HCT116 (cell line): ENCODE results near the gene TMEM150C. TPM values are rescaled to one million over a fixed set of nuclear protein-coding genes. Genes with fewer than 3 reads are reported as not detected.

ENCODE experiments used
- ATAC-seq: fragments of 200-7000 bp; cut with Tn5 transposase; 2 replicates; pipeline ENCODE4 v1.9.1; 2020; ENCODE audit warnings: mild to moderate bottlenecking, moderate library complexity
- BruUV-seq: library from RNA; stranded (reverse); fragments of 400-500 nt; replicated peaks from 2 replicates; lab custom pipeline; 2021; lab: Mats Ljungman, UMichigan
- CTCF ChIA-PET: fragments of 300-600 bp; sonication (Branson Sonifier 250); formaldehyde crosslinking; loops from one replicate; lab custom pipeline; 2021; ENCODE audit warnings: antibody characterized with exemption; lab: Charles Lee
- POLR2A ChIA-PET: fragments of 300-600, 350-600 bp; sonication (Branson Sonifier 250); formaldehyde crosslinking; loops from one replicate; lab custom pipeline; 2021; ENCODE audit warnings: antibody characterized with exemption; lab: Charles Lee
- RAD21 ChIA-PET, 2 experiments: fragments of 300-600 bp; sonication (Branson Sonifier 250); formaldehyde crosslinking; loops; one replicate each; lab custom pipeline; 2023; ENCODE audit warnings: low total read pairs in 2 of 2; ENCODE audit not compliant: uncharacterized antibody in 2 of 2, unreplicated experiment in 2 of 2, low non-redundant PET in 1 of 2; lab: Charles Lee
- DNase-seq: peaks from one replicate; pipeline ENCODE4 v3.0.0-alpha.2; 2010; ENCODE audit warnings: low read depth, low spot score
- H2AFZ ChIP-seq: fragments of 200-600 bp; shearing (Covaris generic), sonication (generic); 2 replicates; pipeline ENCODE4 v1.6.1; 2017; ENCODE audit warnings: low read depth, mixed run types, mixed read lengths, antibody characterized with exemption, low read length; ENCODE audit not compliant: poor library complexity, severe bottlenecking
- H3K27ac ChIP-seq: 2 replicates; pipeline ENCODE4 v1.5.1; 2012; ENCODE audit warnings: low read depth, low read length
- H3K27me3 ChIP-seq: fragments of 200-600 bp; sonication (generic); 2 replicates; pipeline ENCODE4 v1.6.1; 2016; ENCODE audit warnings: mixed run types, low read length, mixed read lengths; ENCODE audit not compliant: insufficient read depth
- H3K36me3 ChIP-seq, 2 experiments: fragments of 200-500 bp in 1 of 2; fragments of 200-600 bp in 1 of 2; sonication (Bioruptor generic) in 1 of 2; sonication (generic) in 1 of 2; 2 replicates each; pipeline versions ENCODE4 v1.5.1 to v1.6.1; 2014 to 2016; ENCODE audit warnings: low read length in 2 of 2, inconsistent platforms in 1 of 2, mixed read lengths in 1 of 2, mixed run types in 1 of 2; ENCODE audit not compliant: insufficient read depth in 2 of 2, control insufficient read depth in 1 of 2
- H3K4me1 ChIP-seq, 2 experiments: fragments of 200-600 bp in 1 of 2; sonication (generic) in 1 of 2; 2 replicates each; pipeline versions ENCODE4 v1.5.1 to v1.6.1; 2012 to 2017; ENCODE audit warnings: low read length in 2 of 2, inconsistent platforms in 1 of 2, mild to moderate bottlenecking in 1 of 2, mixed read lengths in 1 of 2, mixed run types in 1 of 2, moderate library complexity in 1 of 2; ENCODE audit not compliant: insufficient read depth in 2 of 2, control insufficient read depth in 1 of 2
- H3K4me2 ChIP-seq: fragments of 200-600 bp; sonication (generic); 2 replicates; pipeline ENCODE4 v1.6.1; 2017; ENCODE audit warnings: mixed run types, low read length, mixed read lengths
- H3K4me3 ChIP-seq, 2 experiments: fragments of 200-600 bp in 1 of 2; sonication (generic) in 1 of 2; replicated peaks in 1 of 2; 2 replicates each; pipeline ENCODE4 v1.5.1; 2011 to 2016; ENCODE audit warnings: low read length in 2 of 2, control low read depth in 1 of 2, low read depth in 1 of 2, mild to moderate bottlenecking in 1 of 2, mixed read lengths in 1 of 2, mixed run types in 1 of 2
- H3K79me2 ChIP-seq: fragments of 200-600 bp; sonication (generic); 2 replicates; pipeline ENCODE4 v1.6.1; 2017; ENCODE audit warnings: mild to moderate bottlenecking, mixed run types, low read length, moderate library complexity, mixed read lengths; ENCODE audit not compliant: insufficient read depth
- H3K9ac ChIP-seq: fragments of 200-600 bp; sonication (generic); 2 replicates; pipeline ENCODE4 v1.6.1; 2016; ENCODE audit warnings: low read length, mixed read lengths
- H3K9me2 ChIP-seq: fragments of 200-600 bp; sonication (generic), shearing (Covaris generic); 2 replicates; pipeline ENCODE4 v1.6.1; 2017; ENCODE audit warnings: mixed run types, mild to moderate bottlenecking, moderate library complexity; ENCODE audit not compliant: insufficient read depth
- H3K9me3 ChIP-seq, 2 experiments: fragments of 200-500 bp in 1 of 2; fragments of 200-600 bp in 1 of 2; sonication (Bioruptor generic) in 1 of 2; sonication (generic) in 1 of 2; 2 replicates each; pipeline ENCODE4 v1.6.1; 2014 to 2017; ENCODE audit warnings: low read length in 2 of 2, mixed read lengths in 2 of 2, inconsistent platforms in 1 of 2, low read depth in 1 of 2, mild to moderate bottlenecking in 1 of 2, mixed run types in 1 of 2, moderate library complexity in 1 of 2; ENCODE audit not compliant: control insufficient read depth in 1 of 2, insufficient read depth in 1 of 2
- H4K20me1 ChIP-seq: fragments of 200-600 bp; sonication (generic), shearing (Covaris generic); 2 replicates; pipeline ENCODE4 v1.6.1; 2017; ENCODE audit warnings: mixed run types, mild to moderate bottlenecking, moderate library complexity; ENCODE audit not compliant: insufficient read depth
- CBX3 ChIP-seq: IDR thresholded peaks from 2 replicates; pipeline ENCODE4 v1.6.1; 2012; ENCODE audit warnings: low read depth
- CEBPB ChIP-seq: IDR thresholded peaks from 2 replicates; pipeline ENCODE4 v1.6.1; 2012; ENCODE audit warnings: low read depth
- CTCF ChIP-seq, 3 experiments: fragments of 200-600 bp in 1 of 3; sonication (generic) in 1 of 3; IDR thresholded peaks in 2 of 3; conservative IDR thresholded peaks in 1 of 3; 2 replicates each; pipeline ENCODE4 v1.5.1; 2012 to 2017; ENCODE audit warnings: low read depth in 2 of 3, low read length in 2 of 3, antibody characterized with exemption in 1 of 3, borderline replicate concordance in 1 of 3, control low read depth in 1 of 3, mild to moderate bottlenecking in 1 of 3, mixed read lengths in 1 of 3, mixed run types in 1 of 3, moderate library complexity in 1 of 3; ENCODE audit not compliant: insufficient read depth in 1 of 3
- EGR1 ChIP-seq: IDR thresholded peaks from 2 replicates; pipeline ENCODE4 v1.6.1; 2012; ENCODE audit warnings: low read depth
- EZH2 ChIP-seq: fragments of 200-600 bp; sonication (generic); IDR thresholded peaks from 2 replicates; pipeline ENCODE4 v1.6.1; 2017; ENCODE audit warnings: antibody characterized with exemption, mixed run types
- EZH2phosphoT487 ChIP-seq: fragments of 200-600 bp; IDR thresholded peaks from 2 replicates; pipeline ENCODE4 v1.6.1; 2018; ENCODE audit warnings: antibody characterized with exemption, borderline replicate concordance
- JUND ChIP-seq: IDR thresholded peaks from 2 replicates; pipeline ENCODE4 v1.6.1; 2012
- POLR2A ChIP-seq: IDR thresholded peaks from 2 replicates; pipeline ENCODE4 v1.7.0; 2011; ENCODE audit warnings: borderline replicate concordance; ENCODE audit not compliant: insufficient read depth, insufficient read length; ENCODE audit errors: extremely low read depth
- POLR2AphosphoS5 ChIP-seq: IDR thresholded peaks from 2 replicates; pipeline ENCODE4 v1.6.1; 2011; ENCODE audit warnings: mild to moderate bottlenecking, low read depth, low read length, moderate library complexity
- SIN3A ChIP-seq: IDR thresholded peaks from 2 replicates; pipeline ENCODE4 v1.6.1; 2012; ENCODE audit warnings: low read depth
- SP1 ChIP-seq: IDR thresholded peaks from 2 replicates; pipeline ENCODE4 v1.6.1; 2012; ENCODE audit warnings: low read depth
- TCF7L2 ChIP-seq: IDR thresholded peaks from 2 replicates; pipeline ENCODE4 v1.7.0; 2011; ENCODE audit warnings: borderline replicate concordance, inconsistent platforms; ENCODE audit not compliant: insufficient read depth, insufficient read length; ENCODE audit errors: extremely low read depth
- YY1 ChIP-seq: IDR thresholded peaks from 2 replicates; pipeline ENCODE4 v1.6.1; 2011; ENCODE audit warnings: low read length, low read depth, moderate library complexity, mild to moderate bottlenecking; ENCODE audit not compliant: insufficient replicate concordance; ENCODE audit errors: extremely low read depth
- ZBTB33 ChIP-seq: IDR thresholded peaks from 2 replicates; pipeline ENCODE4 v1.6.1; 2011; ENCODE audit warnings: mild to moderate bottlenecking, low read length, moderate library complexity; ENCODE audit not compliant: insufficient replicate concordance; ENCODE audit errors: extremely low read depth
- ZNF274 ChIP-seq: fragments of 200-500 bp; sonication (Bioruptor generic); IDR thresholded peaks from 2 replicates; pipeline ENCODE4 v1.6.1; 2014; ENCODE audit warnings: mild to moderate bottlenecking, low read depth, low read length, inconsistent platforms
- intact Hi-C: fragments of 100-400 bp; cut with micrococcal nuclease; formaldehyde crosslinking; loops from 2 replicates; pipeline ENCODE4 v1.10.0; 2022
- total RNA-seq: library from RNA; stranded (reverse); gene quantifications from one replicate; pipeline ENCODE4 v1.2.1, GENCODE V29; 2021; ENCODE audit not compliant: unreplicated experiment
- TF ChIP-seq, protein P1 (sequence below): IDR thresholded peaks from 2 replicates; pipeline ENCODE4 v1.6.1; 2012
- TF ChIP-seq, protein P2 (sequence below): IDR thresholded peaks from 2 replicates; pipeline ENCODE4 v1.6.1; 2012

TMEM150C gene
- total RNA-seq, 1 experiment from 2014 or later = 1.2 TPM

DNA sequence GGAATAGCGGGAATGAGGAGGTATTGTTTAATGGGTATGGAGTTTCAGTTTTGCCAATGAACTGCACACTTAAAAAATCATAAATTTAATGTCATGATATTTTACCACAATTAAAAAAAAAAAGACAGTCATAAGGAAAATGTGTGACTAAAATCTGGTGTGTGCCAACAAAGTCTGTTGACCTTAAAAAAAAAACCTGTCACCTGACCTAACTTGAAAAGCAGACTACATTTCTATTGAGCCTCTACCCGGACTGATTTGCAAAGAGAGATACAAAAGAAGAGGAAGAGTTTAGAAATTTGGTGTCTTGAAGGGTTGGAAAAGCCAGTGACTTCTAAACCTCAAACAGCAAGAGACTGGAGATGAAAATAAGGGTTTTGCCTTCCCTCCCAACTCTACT is 48.4 kb downstream of the TMEM150C start:
- no peak for DNase-seq
- no peak for ATAC-seq
- Histone ChIP-seq H3K27me3 (peaks cover 26% of the 10 kb centered on the region; the same call in 1 of the 2 replicates), H3K79me2 (no peaks in the 10 kb centered on the region), H3K4me1 (no peaks in the 10 kb centered on the region), H3K36me3 (no peaks in the 10 kb centered on the region), H2AFZ (no peak overlapping the region), H3K27ac (no peak overlapping the region), H3K9ac (no peak overlapping the region), H4K20me1 (no peaks in the 10 kb centered on the region), H3K4me2 (no peak overlapping the region), H3K9me3 (no peaks in the 10 kb centered on the region), H3K4me3 (no peak overlapping the region), H3K9me2 (no peaks in the 10 kb centered on the region)
- ChIA-PET RAD21 (no interaction called here), POLR2A (no interaction called here), CTCF (no interaction called here)
- TF ChIP-seq TCF7L2 = no peak
- TF ChIP-seq, all 23 proteins: peak for 0
- no TSS peak for BruUV-seq
- intact Hi-C loops = no loop called here

GRCh38 chr4:82510216-82510615 is 51.6 kb downstream of the TMEM150C start:
- ChIA-PET RAD21 (no interaction called here), POLR2A (no interaction called here), CTCF (no interaction called here)
- no peak overlapping the region for H3K4me3 ChIP-seq
- no peaks in the 10 kb centered on the region for H3K9me3 ChIP-seq
- BruUV-seq = no TSS peak
- no peak overlapping the region for H2AFZ ChIP-seq
- H3K4me1 ChIP-seq = no peaks in the 10 kb centered on the region
- DNase-seq (no peak), ATAC-seq (no peak)
- H3K79me2 ChIP-seq = no peaks in the 10 kb centered on the region
- no peaks in the 10 kb centered on the region for H3K36me3 ChIP-seq
- no peaks in the 10 kb centered on the region for H4K20me1 ChIP-seq
- no peak overlapping the region for H3K27ac ChIP-seq
- peaks cover 32% of the 10 kb centered on the region for H3K27me3 ChIP-seq
- intact Hi-C loops = no loop called here
- H3K9me2 ChIP-seq = no peaks in the 10 kb centered on the region
- no peak overlapping the region for H3K4me2 ChIP-seq
- no peak overlapping the region for H3K9ac ChIP-seq
- TF ChIP-seq YY1 = no peak
- no peak for TF ChIP-seq SP1
- TF ChIP-seq, protein P1, sequence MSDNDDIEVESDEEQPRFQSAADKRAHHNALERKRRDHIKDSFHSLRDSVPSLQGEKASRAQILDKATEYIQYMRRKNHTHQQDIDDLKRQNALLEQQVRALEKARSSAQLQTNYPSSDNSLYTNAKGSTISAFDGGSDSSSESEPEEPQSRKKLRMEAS = no peak
- no peak for TF ChIP-seq EGR1
- TF ChIP-seq POLR2AphosphoS5 = no peak
- no peak for TF ChIP-seq SIN3A
- TF ChIP-seq JUND = no peak
- TF ChIP-seq EZH2 = no peak
- no peak for TF ChIP-seq ZBTB33
- TF ChIP-seq ZNF274 = no peak
- TF ChIP-seq, protein P2, sequence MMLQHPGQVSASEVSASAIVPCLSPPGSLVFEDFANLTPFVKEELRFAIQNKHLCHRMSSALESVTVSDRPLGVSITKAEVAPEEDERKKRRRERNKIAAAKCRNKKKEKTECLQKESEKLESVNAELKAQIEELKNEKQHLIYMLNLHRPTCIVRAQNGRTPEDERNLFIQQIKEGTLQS = no peak
- no peak for TF ChIP-seq CEBPB
- TF ChIP-seq POLR2A = no peak
- no peak for TF ChIP-seq CTCF (IDR thresholded peaks at IDR 0.05 in 2 of 3, conservative IDR thresholded peaks at IDR 0.05 in 1 of 3; ENCODE audit: borderline replicate concordance in 1 of 3, insufficient read depth in 1 of 3, low read depth in 2 of 3, low read length in 2 of 3)
- TF ChIP-seq CBX3 = no peak
- no peak for TF ChIP-seq EZH2phosphoT487
